Peyer's patch (tissue), 4 donors: ENCODE measurements around the gene PLXNA4.

Experiments used
- CTCF ChIP-seq, 6 experiments: fragments of 450-650 bp in 4 of 6; fragments of 200-600 bp in 2 of 6; sonication (generic) in 1 of 6; IDR thresholded peaks; one replicate each; pipeline ENCODE4 v1.5.1; 2017 to 2019; ENCODE audit warnings: antibody characterized with exemption in 6 of 6, mild to moderate bottlenecking in 3 of 6, moderate library complexity in 1 of 6
- POLR2A ChIP-seq, 2 donors: fragments of 450-650 bp; IDR thresholded peaks; one replicate each; pipeline ENCODE4 v1.5.1; 2017; ENCODE audit warnings: antibody characterized with exemption in 2 of 2, mild to moderate bottlenecking in 2 of 2, moderate library complexity in 2 of 2

- TF ChIP-seq POLR2A (IDR thresholded peaks at IDR 0.05) (no peak), CTCF (IDR thresholded peaks at IDR 0.05) (no peak)
These were observed 50.0 kb downstream of the PLXNA4 start for GRCh38 chr7:132526111-132526740.
